H1 (cell line): Measurements from ENCODE around the gene AGFG1. TPM values are rescaled to one million over a fixed set of nuclear protein-coding genes. Genes with fewer than 3 reads are reported as not detected.

Experiments used
- CTCF ChIA-PET: fragments of 300-600 bp; sonication (Branson Sonifier 250); formaldehyde crosslinking; loops from one replicate; lab custom pipeline; 2021; ENCODE audit not compliant: partially characterized antibody; lab: Charles Lee
- POLR2A ChIA-PET: fragments of 300-600 bp; sonication (Branson Sonifier 250); formaldehyde crosslinking; loops from one replicate; lab custom pipeline; 2021; ENCODE audit warnings: inconsistent platforms; ENCODE audit not compliant: partially characterized antibody; lab: Charles Lee
- DNase-seq, 2 experiments: peaks; one replicate each; pipeline versions ENCODE4 v3.0.0 to v3.0.0-alpha.2; 2010 to 2022; ENCODE audit warnings: low spot score in 2 of 2, low read depth in 1 of 2, mixed read lengths in 1 of 2
- FAIRE-seq: peaks from 2 replicates; lab custom pipeline; 2011; peaks lifted over from hg19 to GRCh38; lab: Jason Lieb, UNC
- H2AFZ ChIP-seq: 2 replicates; pipeline ENCODE4 v1.8.1; 2012; ENCODE audit warnings: low read length, inconsistent platforms
- H2AK5ac ChIP-seq: 2 replicates; pipeline ENCODE4 v1.6.1; 2013; ENCODE audit warnings: low read depth, low read length
- H2BK120ac ChIP-seq: replicated peaks from 2 replicates; pipeline ENCODE3; 2013; ENCODE audit warnings: low read depth, low read length, inconsistent platforms
- H2BK12ac ChIP-seq: 2 replicates; pipeline ENCODE4 v1.6.1; 2013; ENCODE audit warnings: low read depth, low read length
- H2BK15ac ChIP-seq: 2 replicates; pipeline ENCODE4 v1.6.1; 2013; ENCODE audit warnings: low read length
- H2BK20ac ChIP-seq: 2 replicates; pipeline ENCODE4 v1.6.1; 2013; ENCODE audit warnings: low read length
- H2BK5ac ChIP-seq: 2 replicates; pipeline ENCODE4 v1.6.1; 2013; ENCODE audit warnings: low read depth, low read length
- H3K14ac ChIP-seq: 2 replicates; pipeline ENCODE4 v1.6.1; 2013; ENCODE audit warnings: inconsistent platforms; ENCODE audit not compliant: insufficient read length
- H3K18ac ChIP-seq: 2 replicates; pipeline ENCODE4 v1.6.1; 2013; ENCODE audit warnings: low read length; ENCODE audit errors: extremely low read depth
- H3K23ac ChIP-seq: 2 replicates; pipeline ENCODE4 v1.6.1; 2013; ENCODE audit warnings: inconsistent platforms; ENCODE audit not compliant: insufficient read length
- H3K23me2 ChIP-seq: 2 replicates; pipeline ENCODE4 v1.6.1; 2013; ENCODE audit warnings: low read depth, low read length
- H3K27ac ChIP-seq: 2 replicates; pipeline ENCODE4 v1.6.1; 2011; ENCODE audit warnings: low read depth, low read length, inconsistent platforms
- H3K27me3 ChIP-seq, 4 experiments: replicated peaks in 1 of 4; 1 replicate in 1 of 4; 2 replicates in 3 of 4; pipeline versions ENCODE4 v1.6.1 to v1.8.1; 2011 to 2013; ENCODE audit warnings: low read length in 3 of 4, mild to moderate bottlenecking in 3 of 4, inconsistent platforms in 2 of 4, mixed read lengths in 2 of 4, moderate library complexity in 1 of 4; ENCODE audit not compliant: control insufficient read depth in 3 of 4, insufficient read depth in 3 of 4; ENCODE audit errors: extremely low read depth in 1 of 4
- H3K36me3 ChIP-seq, 4 experiments: 2 replicates each; pipeline versions ENCODE4 v1.6.1 to v1.8.1; 2011 to 2013; ENCODE audit warnings: mild to moderate bottlenecking in 4 of 4, low read length in 3 of 4, moderate library complexity in 2 of 4, control low read depth in 1 of 4, inconsistent platforms in 1 of 4; ENCODE audit not compliant: insufficient read depth in 4 of 4, control insufficient read depth in 2 of 4
- H3K4ac ChIP-seq: replicated peaks from 2 replicates; pipeline ENCODE3; 2013; ENCODE audit warnings: low read length, low read depth, mixed read lengths, inconsistent platforms; ENCODE audit not compliant: insufficient read length
- H3K4me1 ChIP-seq, 4 experiments: replicated peaks in 1 of 4; 1 replicate in 1 of 4; 2 replicates in 3 of 4; pipeline versions ENCODE4 v1.6.1 to v1.8.1; 2011 to 2013; ENCODE audit warnings: low read length in 3 of 4, inconsistent platforms in 2 of 4, mixed read lengths in 1 of 4; ENCODE audit not compliant: insufficient read depth in 4 of 4, control insufficient read depth in 3 of 4
- H3K4me2 ChIP-seq, 2 experiments: 2 replicates each; pipeline versions ENCODE4 v1.6.1 to v1.8.1; 2011 to 2013; ENCODE audit warnings: low read depth in 2 of 2, low read length in 2 of 2, control low read depth in 1 of 2, inconsistent platforms in 1 of 2, mild to moderate bottlenecking in 1 of 2; ENCODE audit not compliant: insufficient read depth in 1 of 2
- H3K4me3 ChIP-seq, 4 experiments: fragments of 200-600, 300-600 bp in 1 of 4; sonication (generic), shearing (Covaris generic), sonication (Bioruptor Twin) in 1 of 4; 2 replicates each; pipeline versions ENCODE4 v1.5.1 to v1.8.1; 2011 to 2016; ENCODE audit warnings: low read length in 4 of 4, low read depth in 3 of 4, control low read depth in 2 of 4, inconsistent platforms in 2 of 4, mild to moderate bottlenecking in 2 of 4, mixed read lengths in 1 of 4, moderate library complexity in 1 of 4; ENCODE audit not compliant: insufficient read depth in 2 of 4; ENCODE audit errors: extremely low read depth in 1 of 4
- H3K56ac ChIP-seq: replicated peaks from 2 replicates; pipeline ENCODE3; 2013; ENCODE audit warnings: low read depth, mild to moderate bottlenecking, mixed read lengths, low read length, inconsistent platforms; ENCODE audit not compliant: insufficient read length
- H3K79me1 ChIP-seq: 2 replicates; pipeline ENCODE4 v1.6.1; 2013; ENCODE audit warnings: low read depth, low read length, control low read depth
- H3K79me2 ChIP-seq, 2 experiments: 2 replicates each; pipeline versions ENCODE4 v1.6.1 to v1.8.1; 2012 to 2013; ENCODE audit warnings: low read length in 2 of 2, mild to moderate bottlenecking in 2 of 2, inconsistent platforms in 1 of 2; ENCODE audit not compliant: insufficient read depth in 2 of 2, control insufficient read depth in 1 of 2
- H3K9ac ChIP-seq, 4 experiments: replicated peaks in 1 of 4; 1 replicate in 1 of 4; 2 replicates in 3 of 4; pipeline versions ENCODE4 v1.6.1 to v1.8.1; 2011 to 2013; ENCODE audit warnings: low read depth in 3 of 4, low read length in 3 of 4, control low read depth in 2 of 4, mild to moderate bottlenecking in 2 of 4, moderate library complexity in 2 of 4, inconsistent platforms in 1 of 4; ENCODE audit errors: extremely low read depth in 1 of 4
- H3K9me3 ChIP-seq, 2 experiments: 2 replicates each; pipeline versions ENCODE4 v1.6.1 to v1.8.1; 2012 to 2013; ENCODE audit warnings: mild to moderate bottlenecking in 2 of 2, moderate library complexity in 2 of 2, control low read depth in 1 of 2, inconsistent platforms in 1 of 2, low read depth in 1 of 2, low read length in 1 of 2, mixed read lengths in 1 of 2; ENCODE audit not compliant: insufficient read depth in 2 of 2
- H4K20me1 ChIP-seq, 2 experiments: replicated peaks in 1 of 2; 2 replicates each; pipeline versions ENCODE3 to v1.8.1; 2011 to 2013; ENCODE audit warnings: inconsistent platforms in 2 of 2, low read length in 2 of 2, mild to moderate bottlenecking in 1 of 2; ENCODE audit not compliant: insufficient read depth in 2 of 2, control insufficient read depth in 1 of 2
- H4K5ac ChIP-seq: 2 replicates; pipeline ENCODE4 v1.6.1; 2013; ENCODE audit warnings: low read length, low read depth, mixed read lengths, inconsistent platforms; ENCODE audit not compliant: insufficient read length
- H4K8ac ChIP-seq: 2 replicates; pipeline ENCODE4 v1.8.0; 2013; ENCODE audit warnings: mild to moderate bottlenecking, moderate library complexity, low read length, inconsistent platforms; ENCODE audit not compliant: insufficient read depth; ENCODE audit errors: extremely low read depth
- H4K91ac ChIP-seq: replicated peaks from 2 replicates; pipeline ENCODE3; 2013; ENCODE audit warnings: low read length, mixed read lengths, inconsistent platforms; ENCODE audit not compliant: insufficient read length
- CREB1 ChIP-seq: IDR thresholded peaks from 2 replicates; pipeline ENCODE4 v1.6.1; 2012; ENCODE audit warnings: inconsistent platforms
- NANOG ChIP-seq: IDR thresholded peaks from 2 replicates; pipeline ENCODE4 v1.6.1; 2011; ENCODE audit warnings: low read length, low read depth, mild to moderate bottlenecking, inconsistent platforms; ENCODE audit not compliant: insufficient read depth, poor library complexity, severe bottlenecking
- WGBS, 2 experiments: shearing (Covaris generic) in 1 of 2; methylation state at CpG; one replicate each; pipeline versions ENCODE4 v1.1.6 to v1.1.7; 2013 to 2015; ENCODE audit warnings: low lambda C conversion rate in 2 of 2, mixed read lengths in 2 of 2, inconsistent platforms in 1 of 2, low coverage in 1 of 2, missing lambda C conversion rate in 1 of 2; ENCODE audit not compliant: insufficient replicate concordance in 2 of 2, insufficient coverage in 1 of 2, insufficient read length in 1 of 2; ENCODE audit errors: extremely low coverage in 1 of 2, missing lambda C conversion rate in 1 of 2; 5-methylcytosine and 5-hydroxymethylcytosine counted together
- polyA plus RNA-seq, 7 experiments: library from polyadenylated mRNA; depleted of rRNA in 3 of 7; stranded (reverse) in 5 of 7; unstranded in 2 of 7; fragments of >200 nt in 5 of 7; fragments of 200-250 nt in 2 of 7; gene quantifications; 1 replicate in 5 of 7; 2 replicates in 1 of 7; 4 replicates in 1 of 7; pipeline versions ENCODE4 v1.2.1 to v1.2.3, GENCODE V29; 2011 to 2013; ENCODE audit warnings: missing spikeins in 2 of 7, mixed read lengths in 2 of 7
- total RNA-seq: library from RNA; stranded (reverse); fragmentation: NEBNext Ultra II Directional; extraction: Animal tissue kit (Norgen Biotek cat#: 25700); gene quantifications from 2 replicates; pipeline ENCODE4 v1.2.1, GENCODE V29; 2021

The AGFG1 gene
- total and polyA plus RNA-seq, 2 of the 8 experiments (the other 6 are each of a cell fraction or from before 2014, with no cell fraction given) = 102 to 147 TPM

GRCh38 chr2:227493524-227493923 is 21.6 kb downstream of the AGFG1 start:
- TF ChIP-seq NANOG = peak; percentile 28
- TF ChIP-seq CREB1 = no peak
- ChIA-PET CTCF (no interaction called here), POLR2A (no interaction called here)
- Histone ChIP-seq H3K14ac (no peak overlapping the region), H2BK20ac (no peak overlapping the region), H4K20me1 (peaks cover 8 to 10% of the 10 kb centered on the region in 2 experiments), H3K56ac (no peak overlapping the region), H2BK5ac (no peak overlapping the region), H4K91ac (no peak overlapping the region), H2BK120ac (no peak overlapping the region), H3K27ac (no peak overlapping the region), H4K8ac (no peak overlapping the region), H3K18ac (no peak overlapping the region), H3K79me2 (peaks cover 3 to 96% of the 10 kb centered on the region in 2 experiments; a peak in 2 of 4 replicates), H3K9ac (no peak overlapping the region), H3K23me2 (no peaks in the 10 kb centered on the region; the same call in 1 of the 2 replicates), H2BK12ac (no peak overlapping the region), H3K79me1 (0 out of 2 replicates have a peak, but pooled peaks cover 2% of the 10 kb centered on the region), H2AK5ac (no peak overlapping the region), H3K9me3 (no peaks in the 10 kb centered on the region), H3K36me3 (peaks cover 0 to 14% (median 0%) of the 10 kb centered on the region in 4 experiments; a peak in 3 of 8 replicates), H3K23ac (no peak overlapping the region), H3K4me2 (no peak overlapping the region), H3K4ac (no peak overlapping the region), H2AFZ (no peak overlapping the region), H3K4me3 (no peak overlapping the region), H3K27me3 (no peaks in the 10 kb centered on the region), H3K4me1 (no peaks in the 10 kb centered on the region), H2BK15ac (no peak overlapping the region), H4K5ac (no peak overlapping the region)
- no peak for DNase-seq
- 89% methylated on average over 2 of the region's 2 CpGs; no CpG with 5 or more reads in 1 of the 2 experiments for WGBS, 2 experiments
- no peak for FAIRE-seq
